Hematopoietic multipotent progenitor cell treated with erythropoietin and hydrocortisone succinate and interleukin-3 and kit ligand, for 8 days (in vitro differentiated cells): ENCODE data around the gene TBCC.
"Not testable (repeated sequence)": the region's sequence is repeated elsewhere in the genome, so short reads cannot be mapped to it uniquely, and the experiment has no call there.

ENCODE experiments used
- DNase-seq: peaks from one replicate; pipeline ENCODE4 v3.0.0-alpha.2; 2015

The TBCC gene, protein sequence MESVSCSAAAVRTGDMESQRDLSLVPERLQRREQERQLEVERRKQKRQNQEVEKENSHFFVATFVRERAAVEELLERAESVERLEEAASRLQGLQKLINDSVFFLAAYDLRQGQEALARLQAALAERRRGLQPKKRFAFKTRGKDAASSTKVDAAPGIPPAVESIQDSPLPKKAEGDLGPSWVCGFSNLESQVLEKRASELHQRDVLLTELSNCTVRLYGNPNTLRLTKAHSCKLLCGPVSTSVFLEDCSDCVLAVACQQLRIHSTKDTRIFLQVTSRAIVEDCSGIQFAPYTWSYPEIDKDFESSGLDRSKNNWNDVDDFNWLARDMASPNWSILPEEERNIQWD

GRCh38 chr6:42745640-42746462, at the start of gene TBCC:
Gene TBCC (minus strand): TSS chr6:42746103. CDS start chr6:42746073, 30 bp downstream.
- DNase-seq = peak; percentile 98

- DNase-seq = no peak
Observed at GRCh38 chr6:42795651-42796050, 49.7 kb upstream of the TBCC start.

DNA sequence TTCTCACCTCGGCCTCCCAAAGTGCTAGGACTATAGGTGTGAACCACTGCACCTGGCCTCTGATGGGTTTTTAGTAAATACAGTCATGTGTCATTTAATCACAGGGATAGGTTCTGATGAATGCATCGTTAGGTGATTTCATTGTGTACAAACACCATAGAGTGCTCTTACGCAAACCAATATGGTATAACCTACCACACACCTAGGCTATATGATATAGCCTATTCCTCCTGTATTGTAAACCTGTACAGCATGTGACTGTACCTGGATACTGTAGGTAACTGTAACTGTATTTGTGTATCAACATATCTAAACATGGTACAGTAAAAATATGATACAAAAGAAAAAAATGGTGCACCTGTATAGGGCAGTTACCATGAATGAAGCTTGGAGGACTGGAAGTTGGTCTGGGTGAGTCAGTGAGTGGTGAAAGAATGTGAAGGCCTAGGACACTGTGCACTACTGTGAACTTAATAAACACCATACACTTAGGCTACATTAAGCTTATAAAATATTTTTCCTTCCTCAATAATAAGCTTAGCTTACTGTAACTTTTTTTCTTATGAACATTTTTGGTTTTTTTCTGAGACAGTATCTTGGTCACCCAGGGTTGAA, 45.9 kb upstream of the TBCC start:
- DNase-seq = no peak

DNA sequence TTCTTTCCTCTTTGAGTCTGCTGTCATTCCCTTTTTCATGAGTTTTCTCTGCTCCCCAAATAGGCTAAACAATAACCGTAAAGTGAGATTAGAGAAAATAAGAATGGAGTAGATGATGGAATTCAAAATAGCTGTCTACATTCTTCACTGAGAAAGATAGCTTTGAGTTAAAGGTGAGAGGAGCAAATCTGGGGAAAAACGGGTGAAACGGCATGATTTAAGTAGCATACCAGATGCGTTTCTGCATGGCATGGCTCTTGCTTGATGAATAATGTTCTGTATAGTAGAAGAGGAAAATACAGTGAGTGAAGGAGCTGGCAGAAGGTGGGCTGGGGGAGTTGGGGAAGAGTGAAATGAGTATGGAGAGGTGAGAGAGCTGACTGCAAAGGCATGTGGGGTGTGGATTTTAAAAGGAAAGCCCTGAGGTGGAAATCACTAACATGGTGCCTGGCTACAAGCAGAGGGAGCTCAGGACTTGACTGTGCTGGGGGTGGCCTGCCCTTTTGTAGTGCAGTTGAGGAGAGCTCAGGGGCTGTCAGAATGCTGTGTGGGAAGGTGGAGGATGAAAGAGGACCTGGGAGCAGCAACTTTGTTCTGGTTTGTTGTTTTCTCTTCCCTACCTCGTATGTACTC, 44.8 kb upstream of the TBCC start:
- DNase-seq = no peak

GRCh38 chr6:42788671-42789070, 42.8 kb upstream of the TBCC start:
- no peak for DNase-seq

DNA sequence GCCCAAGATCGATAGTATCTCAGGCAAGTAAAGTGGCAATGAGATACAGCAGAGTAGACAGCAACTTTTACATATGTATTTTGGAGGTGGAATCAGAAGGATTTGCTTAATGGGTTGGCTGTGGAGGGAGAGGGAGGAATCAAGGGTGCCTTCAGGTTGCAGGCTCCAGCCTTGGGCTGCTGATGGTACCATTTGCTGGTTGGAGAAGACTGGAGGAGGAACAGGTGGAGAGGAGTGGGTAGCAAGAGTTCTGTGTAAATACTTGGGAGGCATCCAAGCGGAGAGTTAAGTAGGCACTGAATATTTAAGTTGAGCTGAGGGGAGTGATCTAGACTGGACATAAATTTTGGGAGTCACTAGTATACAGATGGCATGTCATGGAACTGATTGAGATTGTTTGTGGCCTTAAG, 41.2 kb upstream of the TBCC start:
- no peak for DNase-seq

DNA sequence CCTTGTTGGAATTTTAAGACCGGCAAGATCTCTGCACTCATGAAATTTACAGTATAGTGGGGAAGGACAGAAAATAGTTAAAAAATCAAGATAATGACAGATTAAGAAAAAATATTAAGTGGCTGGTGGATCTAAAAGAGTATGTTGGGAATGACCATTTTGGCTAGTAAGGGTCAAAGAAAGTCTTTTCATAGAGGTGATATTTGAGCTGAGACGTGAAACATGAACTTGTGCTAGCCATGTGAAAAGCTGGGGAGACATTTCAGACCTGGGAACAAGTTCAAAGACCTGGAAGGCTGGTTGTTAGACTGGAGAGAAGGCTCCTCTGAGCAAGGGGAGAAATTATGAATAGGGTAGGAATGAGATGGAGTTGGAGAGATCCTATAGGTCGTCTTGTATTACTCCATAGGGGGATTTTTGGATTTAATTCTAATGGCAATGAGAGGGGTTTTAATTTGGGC, 40.7 kb upstream of the TBCC start:
- DNase-seq = no peak

GRCh38 chr6:42784717-42785498, 39.0 kb upstream of the TBCC start:
- no peak for DNase-seq

GRCh38 chr6:42783876-42784642, 38.2 kb upstream of the TBCC start:
- peak; percentile 67 for DNase-seq

- peak; percentile 72 for DNase-seq
Observed at GRCh38 chr6:42783177-42783875, 37.4 kb upstream of the TBCC start.

GRCh38 chr6:42782689-42783176, 36.8 kb upstream of the TBCC start:
- peak; percentile 75 for DNase-seq

- peak; percentile 77 for DNase-seq
Observed at GRCh38 chr6:42781796-42782688, 36.1 kb upstream of the TBCC start, which contains the start of gene BICRAL. Gene BICRAL (plus strand): TSS chr6:42782052. CDS start chr6:42822023, 39,971 bp downstream.

GRCh38 chr6:42781546-42781795, 35.6 kb upstream of the TBCC start:
- peak; percentile 37 for DNase-seq

GRCh38 chr6:42779521-42779920, 33.6 kb upstream of the TBCC start:
- DNase-seq = no peak

DNA sequence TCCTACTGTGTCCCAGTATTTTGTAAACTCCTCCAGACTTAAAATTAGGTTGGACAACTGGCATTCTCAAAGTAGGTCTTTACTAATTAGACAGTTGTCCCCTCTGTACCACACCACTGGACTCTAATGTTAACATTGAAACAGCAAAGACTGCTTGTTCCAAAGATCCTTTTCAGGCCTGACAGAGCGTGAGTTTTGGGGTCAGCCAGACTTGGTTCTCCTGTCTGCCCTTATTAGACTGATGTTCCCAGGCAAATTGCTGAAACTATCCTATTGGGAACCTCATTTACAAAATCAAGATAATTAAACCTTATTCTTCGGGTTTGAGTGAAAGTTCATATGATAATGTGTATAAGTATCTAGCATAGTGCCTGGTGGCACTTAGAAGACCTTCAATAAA, 32.2 kb upstream of the TBCC start:
- DNase-seq = no peak

- no peak for DNase-seq
Observed at GRCh38 chr6:42777126-42777822, 31.4 kb upstream of the TBCC start.

GRCh38 chr6:42774821-42775487, 29.1 kb upstream of the TBCC start:
- DNase-seq = not testable (repeated sequence)

DNA sequence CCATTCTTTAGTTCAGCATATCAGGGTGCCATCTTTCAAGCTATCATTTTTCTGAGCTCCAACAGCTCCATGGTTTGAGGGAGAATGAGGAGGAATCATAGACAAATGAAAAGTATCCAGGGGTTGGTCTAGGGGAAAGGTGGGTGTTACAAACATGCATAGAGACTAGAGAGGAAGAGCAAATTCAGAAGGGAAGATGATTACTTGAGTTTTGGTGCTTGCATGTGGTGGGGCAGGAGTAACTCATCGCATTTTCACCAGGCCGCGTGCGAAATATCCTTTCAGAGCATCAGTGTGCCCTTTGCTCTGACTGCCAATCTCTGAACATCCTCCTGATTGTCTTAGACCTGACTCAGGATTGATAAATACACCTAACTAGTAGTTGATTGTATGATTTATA, 28.3 kb upstream of the TBCC start:
- DNase-seq = no peak

GRCh38 chr6:42771741-42772100, 25.8 kb upstream of the TBCC start:
- DNase-seq = no peak
